GM12873 (cell line): ENCODE measurements around the gene SRPK2.

Experiments used
- TF ChIP-seq, protein P1 (sequence below): IDR thresholded peaks from 2 replicates; pipeline ENCODE4 v1.5.1; 2012; ENCODE audit warnings: low read depth, mild to moderate bottlenecking, moderate library complexity, low read length, control low read depth; ENCODE audit not compliant: insufficient read depth; ENCODE audit errors: missing control alignments

Gene SRPK2

DNA sequence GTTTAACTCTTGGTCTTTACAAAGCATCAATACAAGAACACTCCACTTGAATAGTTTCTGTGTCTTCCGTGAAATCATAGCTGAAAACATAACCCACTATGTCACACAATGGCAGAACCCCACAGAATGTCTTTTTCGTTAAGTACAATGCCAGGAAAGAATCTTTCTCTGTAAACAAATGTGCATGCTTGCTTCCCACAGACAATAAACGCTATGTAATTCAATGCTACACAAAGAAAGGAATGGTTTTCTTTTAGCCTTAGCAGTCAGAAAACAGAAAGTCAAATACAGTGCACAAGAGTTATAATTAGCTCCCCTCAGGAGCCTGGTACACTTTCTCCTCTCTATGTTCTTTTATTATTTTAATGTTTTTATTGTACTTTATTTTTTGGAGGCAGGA, 186.1 kb downstream of the SRPK2 start:
- TF ChIP-seq, protein P1, sequence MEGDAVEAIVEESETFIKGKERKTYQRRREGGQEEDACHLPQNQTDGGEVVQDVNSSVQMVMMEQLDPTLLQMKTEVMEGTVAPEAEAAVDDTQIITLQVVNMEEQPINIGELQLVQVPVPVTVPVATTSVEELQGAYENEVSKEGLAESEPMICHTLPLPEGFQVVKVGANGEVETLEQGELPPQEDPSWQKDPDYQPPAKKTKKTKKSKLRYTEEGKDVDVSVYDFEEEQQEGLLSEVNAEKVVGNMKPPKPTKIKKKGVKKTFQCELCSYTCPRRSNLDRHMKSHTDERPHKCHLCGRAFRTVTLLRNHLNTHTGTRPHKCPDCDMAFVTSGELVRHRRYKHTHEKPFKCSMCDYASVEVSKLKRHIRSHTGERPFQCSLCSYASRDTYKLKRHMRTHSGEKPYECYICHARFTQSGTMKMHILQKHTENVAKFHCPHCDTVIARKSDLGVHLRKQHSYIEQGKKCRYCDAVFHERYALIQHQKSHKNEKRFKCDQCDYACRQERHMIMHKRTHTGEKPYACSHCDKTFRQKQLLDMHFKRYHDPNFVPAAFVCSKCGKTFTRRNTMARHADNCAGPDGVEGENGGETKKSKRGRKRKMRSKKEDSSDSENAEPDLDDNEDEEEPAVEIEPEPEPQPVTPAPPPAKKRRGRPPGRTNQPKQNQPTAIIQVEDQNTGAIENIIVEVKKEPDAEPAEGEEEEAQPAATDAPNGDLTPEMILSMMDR = no peak

GRCh38 chr7:105199386-105199785, 189.3 kb downstream of the SRPK2 start:
- TF ChIP-seq, protein P1 = no peak

DNA sequence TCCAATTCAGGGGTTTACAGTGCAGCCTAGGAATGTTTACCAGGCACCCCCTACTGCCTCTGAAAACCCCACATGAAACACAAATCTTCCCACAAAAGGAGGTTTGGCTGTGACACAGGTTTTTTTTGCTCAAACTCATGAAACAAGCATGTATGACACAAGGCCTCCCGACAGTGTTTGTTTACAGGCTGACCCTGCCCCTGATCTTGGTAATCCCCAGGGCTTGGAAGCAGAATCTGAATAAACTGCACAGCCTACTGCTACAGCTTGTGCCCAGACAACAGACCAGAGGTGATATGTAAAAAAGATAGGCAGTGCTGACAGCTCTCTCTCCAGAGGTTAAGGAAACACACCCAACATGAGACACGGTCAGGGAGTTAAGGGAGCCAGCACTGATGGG, 190.5 kb downstream of the SRPK2 start:
- TF ChIP-seq, protein P1 = no peak

DNA sequence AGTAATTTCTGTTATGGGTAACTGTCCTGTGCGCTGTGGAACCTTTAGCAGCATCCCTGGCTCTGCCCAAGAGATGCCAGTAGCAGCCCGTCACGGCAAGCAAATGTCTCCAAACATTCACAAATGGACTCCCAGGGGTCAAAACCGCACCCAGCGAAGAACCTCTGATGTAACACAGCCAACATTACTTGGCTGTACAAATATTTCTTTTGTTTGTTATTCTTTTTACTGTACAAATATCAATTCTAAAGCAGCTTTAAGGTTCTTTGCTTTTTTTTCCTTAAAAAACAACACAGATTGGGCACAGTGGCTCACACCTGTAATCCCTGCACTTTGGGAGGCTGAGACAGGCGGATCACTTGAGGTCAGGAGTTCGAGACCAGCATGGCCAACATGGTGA, 192.2 kb downstream of the SRPK2 start:
- TF ChIP-seq, protein P1 = no peak

DNA sequence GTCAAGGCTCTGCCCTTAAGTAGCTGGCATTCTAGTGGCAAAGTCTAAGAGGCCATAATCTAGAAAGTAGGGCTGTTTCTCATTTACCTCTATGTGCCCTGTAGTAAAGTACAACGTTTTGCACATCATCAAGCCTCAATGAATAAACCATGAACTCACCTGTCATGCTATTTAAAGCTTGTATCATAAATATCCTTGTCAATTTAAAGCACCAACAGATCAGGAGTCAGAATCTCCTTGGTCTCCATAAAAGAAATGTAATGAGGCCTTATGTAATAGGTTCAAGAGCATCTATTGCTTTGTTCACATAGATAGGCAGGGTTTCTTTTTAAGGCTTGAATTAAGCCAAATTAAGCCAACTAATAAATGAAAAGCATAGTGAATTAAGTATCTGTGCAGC, 192.8 kb downstream of the SRPK2 start:
- TF ChIP-seq, protein P1 = no peak

DNA sequence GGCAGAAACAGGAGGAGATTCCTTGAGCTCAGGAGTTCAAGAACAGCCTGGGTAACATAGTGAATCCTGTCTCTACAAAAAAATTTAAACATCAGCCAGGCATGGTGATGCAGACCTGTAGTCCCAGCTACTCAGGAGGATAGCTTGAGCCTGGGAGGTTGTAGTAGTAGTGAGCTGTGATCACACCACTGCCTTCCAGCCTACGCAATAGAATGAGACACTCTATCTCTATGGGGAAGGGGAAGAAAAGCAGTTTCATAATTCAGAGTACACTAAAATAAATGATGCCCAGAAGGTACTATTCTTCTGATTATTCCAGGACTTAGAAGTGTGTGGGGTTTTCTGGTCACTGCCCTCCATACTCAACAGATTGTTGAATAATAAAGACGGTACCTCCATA, 197.4 kb downstream of the SRPK2 start:
- TF ChIP-seq, protein P1 = no peak

DNA sequence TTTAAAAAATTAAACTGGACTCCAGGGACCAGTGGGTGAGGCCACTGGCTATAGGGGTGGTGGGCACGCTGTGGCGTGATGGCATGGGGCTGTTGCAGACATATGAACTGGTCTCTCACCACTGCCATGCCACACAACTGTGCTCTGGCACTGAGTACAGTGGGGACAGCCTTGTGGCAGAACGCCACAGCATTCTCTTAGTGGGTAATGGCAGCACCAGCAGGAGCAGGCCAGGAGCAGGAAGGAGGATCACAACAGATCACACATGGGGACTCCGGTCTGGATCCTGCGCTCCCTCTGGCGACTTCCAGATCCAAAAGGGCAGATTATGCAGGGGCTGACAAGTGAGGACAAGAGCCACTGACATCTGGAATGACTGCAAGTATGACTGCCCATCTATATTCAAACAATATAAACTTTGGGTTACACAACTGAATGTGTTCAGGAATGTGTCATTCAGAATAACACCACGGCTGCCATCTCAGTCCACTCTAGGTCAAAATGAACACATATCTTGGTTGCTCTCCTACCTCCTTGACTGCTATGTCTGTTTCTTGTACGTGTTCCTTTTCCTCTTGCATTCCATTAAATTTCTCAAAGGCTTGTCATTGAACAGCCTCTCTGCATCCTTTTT, 198.7 kb downstream of the SRPK2 start:
- TF ChIP-seq, protein P1 = no peak
